Activated naive CD8-positive, alpha-beta T cell (primary cell): Measurements from ENCODE around the gene CRADD.
"Not testable (repeated sequence)": the region's sequence is repeated elsewhere in the genome, so short reads cannot be mapped to it uniquely, and the experiment has no call there.

Experiments
- H3K27ac Mint-ChIP-seq: one replicate; pipeline ENCODE4 v1.8.0; 2021; ENCODE audit warnings: mixed read lengths
- H3K27me3 Mint-ChIP-seq: one replicate; pipeline ENCODE4 v1.8.0; 2021; ENCODE audit warnings: mixed read lengths
- H3K36me3 Mint-ChIP-seq: one replicate; pipeline ENCODE4 v1.8.0; 2021; ENCODE audit warnings: mixed read lengths
- H3K4me1 Mint-ChIP-seq: one replicate; pipeline ENCODE4 v1.8.0; 2021; ENCODE audit warnings: low read depth, mixed read lengths
- H3K4me3 Mint-ChIP-seq: one replicate; pipeline ENCODE4 v1.8.0; 2021; ENCODE audit warnings: mild to moderate bottlenecking, mixed read lengths
- H3K9me3 Mint-ChIP-seq: one replicate; pipeline ENCODE4 v1.8.0; 2021; ENCODE audit warnings: low read depth, mixed read lengths

CRADD gene

GRCh38 chr12:93857991-93858447 is 180.8 kb downstream of the CRADD start:
- no peaks in the 10 kb centered on the region for H3K4me1 Mint-ChIP-seq
- H3K27ac Mint-ChIP-seq = no peak overlapping the region
- H3K9me3 Mint-ChIP-seq = no peaks in the 10 kb centered on the region
- H3K4me3 Mint-ChIP-seq = no peak overlapping the region
- no peaks in the 10 kb centered on the region for H3K27me3 Mint-ChIP-seq
- peaks cover 16% of the 10 kb centered on the region for H3K36me3 Mint-ChIP-seq

- Mint-ChIP-seq H3K9me3 (no peaks in the 10 kb centered on the region), H3K4me1 (no peaks in the 10 kb centered on the region), H3K36me3 (peaks cover 16% of the 10 kb centered on the region), H3K4me3 (no peak overlapping the region), H3K27me3 (no peaks in the 10 kb centered on the region), H3K27ac (no peak overlapping the region)
These were observed 183.6 kb downstream of the CRADD start for GRCh38 chr12:93860668-93861373.

- no peak overlapping the region for H3K27ac Mint-ChIP-seq
- no peak overlapping the region for H3K4me3 Mint-ChIP-seq
- H3K9me3 Mint-ChIP-seq = peaks cover 7% of the 10 kb centered on the region
- H3K36me3 Mint-ChIP-seq = peaks cover 26% of the 10 kb centered on the region
- H3K4me1 Mint-ChIP-seq = no peaks in the 10 kb centered on the region
- no peaks in the 10 kb centered on the region for H3K27me3 Mint-ChIP-seq
These were observed 185.2 kb downstream of the CRADD start for GRCh38 chr12:93862424-93862823.

- H3K27me3 Mint-ChIP-seq = no peaks in the 10 kb centered on the region
- H3K9me3 Mint-ChIP-seq = peaks cover 28% of the 10 kb centered on the region
- peaks cover 32% of the 10 kb centered on the region for H3K36me3 Mint-ChIP-seq
- no peak overlapping the region for H3K4me3 Mint-ChIP-seq
- no peak overlapping the region for H3K27ac Mint-ChIP-seq
- no peaks in the 10 kb centered on the region for H3K4me1 Mint-ChIP-seq
These were observed 188.6 kb downstream of the CRADD start for GRCh38 chr12:93865751-93866150.

GRCh38 chr12:93868771-93869170 is 191.6 kb downstream of the CRADD start:
- H3K4me3 Mint-ChIP-seq = no peak overlapping the region
- H3K4me1 Mint-ChIP-seq = no peaks in the 10 kb centered on the region
- no peaks in the 10 kb centered on the region for H3K27me3 Mint-ChIP-seq
- no peak overlapping the region for H3K27ac Mint-ChIP-seq
- peaks cover 47% of the 10 kb centered on the region for H3K9me3 Mint-ChIP-seq
- peaks cover 47% of the 10 kb centered on the region for H3K36me3 Mint-ChIP-seq

GRCh38 chr12:93870020-93870795 is 193.0 kb downstream of the CRADD start:
- Mint-ChIP-seq H3K36me3 (peaks cover 51% of the 10 kb centered on the region), H3K27me3 (no peaks in the 10 kb centered on the region), H3K27ac (no peak overlapping the region), H3K4me3 (no peak overlapping the region), H3K4me1 (no peaks in the 10 kb centered on the region), H3K9me3 (peaks cover 59% of the 10 kb centered on the region)

- H3K4me3 Mint-ChIP-seq, H3K4me1 Mint-ChIP-seq, H3K27me3 Mint-ChIP-seq, H3K27ac Mint-ChIP-seq: not testable (repeated sequence)
- H3K36me3 Mint-ChIP-seq = peaks cover 51% of the 10 kb centered on the region
- H3K9me3 Mint-ChIP-seq = peaks cover 67% of the 10 kb centered on the region
These were observed 194.4 kb downstream of the CRADD start for GRCh38 chr12:93871566-93871965.

GRCh38 chr12:93873561-93873960 is 196.4 kb downstream of the CRADD start:
- H3K4me1 Mint-ChIP-seq = no peaks in the 10 kb centered on the region
- H3K36me3 Mint-ChIP-seq = peaks cover 47% of the 10 kb centered on the region
- no peak overlapping the region for H3K27ac Mint-ChIP-seq
- peaks cover 63% of the 10 kb centered on the region for H3K9me3 Mint-ChIP-seq
- H3K27me3 Mint-ChIP-seq = no peaks in the 10 kb centered on the region
- H3K4me3 Mint-ChIP-seq = no peak overlapping the region

GRCh38 chr12:93875157-93875556 is 198.0 kb downstream of the CRADD start:
- Mint-ChIP-seq H3K4me3 (no peak overlapping the region), H3K36me3 (peaks cover 49% of the 10 kb centered on the region), H3K9me3 (peaks cover 53% of the 10 kb centered on the region), H3K27me3 (no peaks in the 10 kb centered on the region), H3K4me1 (peaks cover 4% of the 10 kb centered on the region), H3K27ac (no peak overlapping the region)

DNA sequence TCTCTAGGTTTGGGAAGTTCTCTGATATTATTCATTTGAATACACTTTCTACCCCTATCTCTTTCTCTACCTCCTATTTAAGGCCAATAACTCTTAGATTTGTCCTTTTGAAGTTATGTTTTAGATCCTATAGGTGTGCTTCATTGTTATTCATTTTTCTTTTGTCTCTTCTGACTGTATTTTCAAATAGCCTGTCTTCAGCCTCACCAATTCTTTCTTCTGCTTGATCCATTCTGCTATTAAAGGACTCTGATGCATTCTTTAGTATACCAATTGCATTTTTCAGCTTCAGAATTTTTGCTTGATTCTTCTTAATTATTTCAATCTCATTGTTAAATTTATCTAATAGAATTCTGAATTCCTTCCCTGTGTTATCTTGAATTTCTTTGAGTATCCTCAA is 199.2 kb downstream of the CRADD start:
- no peak overlapping the region for H3K4me3 Mint-ChIP-seq
- H3K36me3 Mint-ChIP-seq = peaks cover 49% of the 10 kb centered on the region
- no peak overlapping the region for H3K27ac Mint-ChIP-seq
- peaks cover 52% of the 10 kb centered on the region for H3K9me3 Mint-ChIP-seq
- peaks cover 11% of the 10 kb centered on the region for H3K4me1 Mint-ChIP-seq
- H3K27me3 Mint-ChIP-seq = no peaks in the 10 kb centered on the region

DNA sequence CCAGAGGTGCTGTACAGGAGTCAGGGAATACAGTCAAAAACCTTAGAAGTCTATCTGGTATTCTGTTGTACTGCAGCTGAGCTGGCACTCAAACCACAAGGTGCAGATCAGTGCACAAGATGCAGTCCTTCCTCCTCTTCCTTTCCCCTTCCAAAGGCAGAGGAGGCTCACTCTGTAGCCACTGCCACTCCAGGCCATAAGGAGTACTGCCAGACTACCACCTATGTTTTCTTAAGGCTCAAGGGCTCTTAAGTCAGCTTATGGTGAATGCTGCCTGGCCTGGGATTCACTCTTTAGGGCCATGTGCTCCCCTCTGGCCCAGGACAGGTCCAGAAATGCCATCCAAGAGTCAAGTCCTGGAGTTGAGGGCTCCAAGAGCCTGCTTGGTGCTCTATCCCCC is 200.3 kb downstream of the CRADD start:
- Mint-ChIP-seq H3K27ac (no peak overlapping the region), H3K9me3 (peaks cover 45% of the 10 kb centered on the region), H3K4me1 (peaks cover 11% of the 10 kb centered on the region), H3K36me3 (peaks cover 40% of the 10 kb centered on the region), H3K27me3 (no peaks in the 10 kb centered on the region), H3K4me3 (no peak overlapping the region)

DNA sequence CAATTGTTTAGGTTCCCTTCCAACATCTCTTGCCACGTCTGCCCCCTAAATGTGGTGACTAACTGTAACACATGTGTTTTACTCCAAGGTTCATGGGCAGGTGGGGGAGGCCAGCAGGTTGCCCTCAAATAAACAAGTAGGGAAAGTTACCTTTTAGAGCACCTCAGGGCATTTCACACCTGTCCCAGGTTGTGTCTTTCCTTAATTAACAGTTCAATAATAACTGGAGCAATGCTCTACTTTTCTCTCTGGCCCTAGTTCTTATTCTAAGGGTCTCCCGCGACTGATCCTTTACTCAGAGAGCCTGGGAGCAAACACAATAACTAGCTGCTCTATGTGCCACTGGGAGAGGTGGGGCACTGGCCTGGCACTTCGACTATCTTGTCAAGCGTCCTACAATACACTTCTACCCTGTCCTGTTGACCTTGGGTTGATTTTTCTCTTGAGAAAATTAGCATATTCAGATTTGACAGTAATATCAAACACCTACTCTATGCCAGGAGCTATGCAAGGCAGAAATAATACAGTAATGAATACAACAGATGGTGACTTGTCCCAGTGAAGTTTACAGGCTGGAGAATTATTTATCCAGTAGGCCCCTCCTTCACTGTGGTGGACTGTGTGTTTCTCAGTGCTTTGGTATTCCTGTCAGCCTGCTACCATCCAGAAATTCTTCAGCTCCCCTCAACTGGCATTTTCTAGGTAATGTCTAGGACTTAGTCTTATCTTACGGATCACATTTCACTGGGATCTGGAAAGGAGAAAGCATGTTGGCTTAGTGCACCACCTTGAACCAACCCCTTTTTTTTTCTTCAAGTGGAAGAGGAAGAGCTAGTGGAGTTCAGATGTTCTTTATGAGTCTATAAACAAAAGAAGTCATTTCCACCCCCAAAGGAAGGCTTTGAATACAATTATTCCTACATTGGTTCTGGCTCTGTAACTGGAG is 202.6 kb downstream of the CRADD start:
- H3K4me3 Mint-ChIP-seq = no peak overlapping the region
- peaks cover 25% of the 10 kb centered on the region for H3K9me3 Mint-ChIP-seq
- no peaks in the 10 kb centered on the region for H3K27me3 Mint-ChIP-seq
- H3K36me3 Mint-ChIP-seq = peaks cover 23% of the 10 kb centered on the region
- H3K4me1 Mint-ChIP-seq = peaks cover 11% of the 10 kb centered on the region
- peak overlapping the region; percentile 56 for H3K27ac Mint-ChIP-seq

DNA sequence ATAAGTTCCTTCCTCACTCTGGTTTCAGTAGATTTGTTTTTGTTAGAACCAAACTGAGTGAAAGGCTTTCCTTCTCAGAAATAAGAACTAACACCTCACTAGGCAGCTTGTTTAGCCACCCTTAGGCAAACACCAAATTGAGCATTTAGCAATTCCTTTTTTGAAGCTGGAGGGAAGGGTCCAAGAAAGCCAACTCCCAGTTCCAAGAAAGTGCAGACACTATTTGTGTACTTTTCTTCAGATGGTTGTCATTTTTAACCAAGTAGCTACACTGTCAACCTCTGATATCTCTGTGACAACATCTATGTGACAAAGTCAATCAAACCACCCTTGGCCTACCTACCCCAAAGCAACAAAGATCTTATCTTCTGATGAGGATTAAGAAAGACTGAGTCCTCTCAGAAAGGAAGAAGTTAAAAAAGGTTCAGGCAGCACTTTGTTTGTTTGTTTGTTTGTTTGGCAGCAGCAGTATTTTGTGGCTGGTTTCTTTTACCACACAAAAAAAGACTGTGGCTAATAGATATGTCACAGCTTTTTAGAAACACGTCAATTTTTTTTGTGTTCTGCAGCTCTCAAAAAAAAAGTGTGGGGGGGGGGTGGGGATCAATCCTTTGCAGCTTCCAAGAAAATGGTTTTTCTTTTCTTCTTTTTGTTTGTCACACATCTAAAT is 203.8 kb downstream of the CRADD start:
- H3K27ac Mint-ChIP-seq = no peak overlapping the region

GRCh38 chr12:93882763-93883162 is 205.6 kb downstream of the CRADD start:
- Mint-ChIP-seq H3K27me3 (no peaks in the 10 kb centered on the region), H3K27ac (no peak overlapping the region), H3K36me3 (peaks cover 9% of the 10 kb centered on the region), H3K4me3 (no peak overlapping the region), H3K9me3 (peaks cover 4% of the 10 kb centered on the region), H3K4me1 (peaks cover 11% of the 10 kb centered on the region)

More for the DNA sequence above, 203.8 kb downstream of the CRADD start:
- H3K4me1 Mint-ChIP-seq = peaks cover 11% of the 10 kb centered on the region
- H3K9me3 Mint-ChIP-seq = peaks cover 13% of the 10 kb centered on the region
- H3K36me3 Mint-ChIP-seq = peaks cover 16% of the 10 kb centered on the region
- H3K4me3 Mint-ChIP-seq = no peak overlapping the region
- H3K27me3 Mint-ChIP-seq = no peaks in the 10 kb centered on the region
